Dendritic cell treated with granulocyte-macrophage colony-stimulating factor and Interleukin-4, amounts not matched to agents 40 ng/mL and 50 ng/mL, for 4 days (primary cell): ENCODE data around the gene TWSG1.
"Not testable (repeated sequence)": the region's sequence is repeated elsewhere in the genome, so short reads cannot be mapped to it uniquely, and the experiment has no call there.

Source experiments
- H3K27ac Mint-ChIP-seq: one replicate; pipeline ENCODE4 v1.8.0; 2022; ENCODE audit warnings: mild to moderate bottlenecking, mixed read lengths
- H3K27me3 Mint-ChIP-seq: one replicate; pipeline ENCODE4 v1.8.0; 2022; ENCODE audit warnings: mild to moderate bottlenecking, mixed read lengths
- H3K36me3 Mint-ChIP-seq: one replicate; pipeline ENCODE4 v1.8.0; 2022; ENCODE audit warnings: low read depth, mixed read lengths
- H3K4me1 Mint-ChIP-seq: one replicate; pipeline ENCODE4 v1.8.0; 2022; ENCODE audit warnings: low read depth, mixed read lengths
- H3K4me3 Mint-ChIP-seq: one replicate; pipeline ENCODE4 v1.8.0; 2022; ENCODE audit warnings: mild to moderate bottlenecking, moderate library complexity, mixed read lengths
- H3K9me3 Mint-ChIP-seq: one replicate; pipeline ENCODE4 v1.8.0; 2022; ENCODE audit warnings: mixed read lengths
- intact Hi-C: fragments of 100-400 bp; cut with micrococcal nuclease; formaldehyde crosslinking; loops from one replicate; pipeline ENCODE4 v1.15.0; 2022

Gene TWSG1

GRCh38 chr18:9413576-9413975 lies 79.0 kb downstream of the TWSG1 start:
- Mint-ChIP-seq H3K4me1 (no peaks in the 10 kb centered on the region), H3K27me3 (no peaks in the 10 kb centered on the region), H3K27ac (no peak overlapping the region), H3K4me3 (no peak overlapping the region), H3K9me3 (peaks cover 6% of the 10 kb centered on the region), H3K36me3 (no peaks in the 10 kb centered on the region)
- intact Hi-C loops = no loop called here

GRCh38 chr18:9416563-9417072 lies 82.0 kb downstream of the TWSG1 start:
- H3K9me3 Mint-ChIP-seq = no peaks in the 10 kb centered on the region
- H3K27ac Mint-ChIP-seq = no peak overlapping the region
- no peak overlapping the region for H3K4me3 Mint-ChIP-seq
- no peaks in the 10 kb centered on the region for H3K4me1 Mint-ChIP-seq
- no peaks in the 10 kb centered on the region for H3K36me3 Mint-ChIP-seq
- H3K27me3 Mint-ChIP-seq = no peaks in the 10 kb centered on the region
- intact Hi-C loops = no loop called here

GRCh38 chr18:9417073-9417851 lies 82.7 kb downstream of the TWSG1 start:
- Mint-ChIP-seq H3K4me3 (no peak overlapping the region), H3K9me3 (no peaks in the 10 kb centered on the region), H3K27me3 (no peaks in the 10 kb centered on the region), H3K36me3 (no peaks in the 10 kb centered on the region), H3K4me1 (no peaks in the 10 kb centered on the region), H3K27ac (no peak overlapping the region)
- intact Hi-C loops = no loop called here

- H3K36me3 Mint-ChIP-seq = no peaks in the 10 kb centered on the region
- no peak overlapping the region for H3K27ac Mint-ChIP-seq
- intact Hi-C loops = no loop called here
Observed at GRCh38 chr18:9418047-9418690, 83.6 kb downstream of the TWSG1 start.

GRCh38 chr18:9419956-9420631 lies 85.5 kb downstream of the TWSG1 start:
- H3K4me3 Mint-ChIP-seq = no peak overlapping the region
- no peaks in the 10 kb centered on the region for H3K4me1 Mint-ChIP-seq
- no peaks in the 10 kb centered on the region for H3K9me3 Mint-ChIP-seq
- H3K27ac Mint-ChIP-seq = no peak overlapping the region
- intact Hi-C loops = no loop called here
- H3K36me3 Mint-ChIP-seq = no peaks in the 10 kb centered on the region
- no peaks in the 10 kb centered on the region for H3K27me3 Mint-ChIP-seq

More at GRCh38 chr18:9418047-9418690, 83.6 kb downstream of the TWSG1 start:
- Mint-ChIP-seq H3K4me3 (no peak overlapping the region), H3K4me1 (no peaks in the 10 kb centered on the region), H3K27me3 (no peaks in the 10 kb centered on the region), H3K9me3 (no peaks in the 10 kb centered on the region)

GRCh38 chr18:9421096-9421900 lies 86.7 kb downstream of the TWSG1 start:
- H3K9me3 Mint-ChIP-seq = no peaks in the 10 kb centered on the region
- no peaks in the 10 kb centered on the region for H3K27me3 Mint-ChIP-seq
- intact Hi-C loops = no loop called here
- H3K4me3 Mint-ChIP-seq = no peak overlapping the region
- H3K36me3 Mint-ChIP-seq = no peaks in the 10 kb centered on the region
- no peak overlapping the region for H3K27ac Mint-ChIP-seq
- H3K4me1 Mint-ChIP-seq = no peaks in the 10 kb centered on the region

- Mint-ChIP-seq H3K27me3 (no peaks in the 10 kb centered on the region), H3K36me3 (no peaks in the 10 kb centered on the region), H3K9me3 (no peaks in the 10 kb centered on the region), H3K4me1 (no peaks in the 10 kb centered on the region), H3K27ac (no peak overlapping the region), H3K4me3 (no peak overlapping the region)
- intact Hi-C loops = no loop called here
Observed at GRCh38 chr18:9421901-9422327, 87.3 kb downstream of the TWSG1 start.

- Mint-ChIP-seq H3K27ac (no peak overlapping the region), H3K9me3 (no peaks in the 10 kb centered on the region), H3K36me3 (no peaks in the 10 kb centered on the region), H3K4me3 (no peak overlapping the region), H3K4me1 (no peaks in the 10 kb centered on the region), H3K27me3 (no peaks in the 10 kb centered on the region)
- intact Hi-C loops = no loop called here
Observed at GRCh38 chr18:9422816-9423519, 88.4 kb downstream of the TWSG1 start.

- H3K27ac Mint-ChIP-seq, intact Hi-C loops, H3K27me3 Mint-ChIP-seq, H3K4me1 Mint-ChIP-seq, H3K36me3 Mint-ChIP-seq, H3K9me3 Mint-ChIP-seq, H3K4me3 Mint-ChIP-seq: not testable (repeated sequence)
Observed at GRCh38 chr18:9423648-9424047, 89.1 kb downstream of the TWSG1 start.

GRCh38 chr18:9424235-9424634 lies 89.7 kb downstream of the TWSG1 start:
- H3K4me1 Mint-ChIP-seq, H3K9me3 Mint-ChIP-seq, H3K27me3 Mint-ChIP-seq, H3K36me3 Mint-ChIP-seq, intact Hi-C loops, H3K27ac Mint-ChIP-seq, H3K4me3 Mint-ChIP-seq: not testable (repeated sequence)

GRCh38 chr18:9426753-9427152 lies 92.2 kb downstream of the TWSG1 start:
- no peak overlapping the region for H3K27ac Mint-ChIP-seq
- intact Hi-C loops = no loop called here
- no peaks in the 10 kb centered on the region for H3K36me3 Mint-ChIP-seq
- no peaks in the 10 kb centered on the region for H3K27me3 Mint-ChIP-seq
- H3K4me1 Mint-ChIP-seq = no peaks in the 10 kb centered on the region
- no peak overlapping the region for H3K4me3 Mint-ChIP-seq
- H3K9me3 Mint-ChIP-seq = no peaks in the 10 kb centered on the region

GRCh38 chr18:9428301-9428706 lies 93.7 kb downstream of the TWSG1 start:
- intact Hi-C loops = no loop called here
- Mint-ChIP-seq H3K36me3 (peaks cover 3% of the 10 kb centered on the region), H3K9me3 (peaks cover 4% of the 10 kb centered on the region), H3K27ac (no peak overlapping the region), H3K27me3 (no peaks in the 10 kb centered on the region), H3K4me3 (no peak overlapping the region), H3K4me1 (peaks cover 2% of the 10 kb centered on the region)
